ENCODE measurements around the gene SKIC8. TPM values are rescaled to one million over a fixed set of nuclear protein-coding genes. Genes with fewer than 3 reads are reported as not detected.
A peak's percentile ranks its signal among the peaks of the same experiment; 100 is the strongest.

Gene SKIC8
- total RNA-seq, 4 donors from 2014 or later = 9.0 to 51.4 (median 44.1) TPM

DNA sequence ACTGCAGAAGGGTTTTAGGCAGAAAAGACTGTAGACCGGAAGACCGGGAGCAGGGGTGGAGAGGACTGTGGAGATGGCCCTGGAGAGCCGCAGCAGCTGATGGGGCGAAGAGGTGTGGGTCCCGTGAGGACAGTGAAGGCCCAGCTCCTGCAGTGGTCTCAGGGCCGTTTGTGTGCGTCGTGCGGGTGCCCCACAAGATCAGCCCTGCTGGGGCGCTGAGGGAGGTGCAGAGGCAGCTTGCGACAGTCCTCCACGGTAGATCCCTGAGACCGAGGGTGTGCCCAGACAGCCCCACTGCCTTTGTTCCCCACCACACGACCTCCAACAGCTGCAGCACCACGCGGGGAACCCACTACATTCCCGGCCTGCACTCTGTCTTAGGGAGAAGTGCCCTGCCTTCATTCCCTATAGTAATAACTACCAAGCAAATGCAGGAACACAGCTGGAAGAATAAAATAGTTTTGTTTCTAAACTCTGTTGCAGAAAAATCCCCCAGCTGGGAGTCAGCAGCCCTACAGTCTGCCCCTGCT is 21.7 kb upstream of the SKIC8 start:
- intact Hi-C loops (cut with DNase I; ENCODE audit: low total_unique reads) = no loop called here
- H3K27ac ChIP-seq = no peak overlapping the region
- TF ChIP-seq, protein P1, sequence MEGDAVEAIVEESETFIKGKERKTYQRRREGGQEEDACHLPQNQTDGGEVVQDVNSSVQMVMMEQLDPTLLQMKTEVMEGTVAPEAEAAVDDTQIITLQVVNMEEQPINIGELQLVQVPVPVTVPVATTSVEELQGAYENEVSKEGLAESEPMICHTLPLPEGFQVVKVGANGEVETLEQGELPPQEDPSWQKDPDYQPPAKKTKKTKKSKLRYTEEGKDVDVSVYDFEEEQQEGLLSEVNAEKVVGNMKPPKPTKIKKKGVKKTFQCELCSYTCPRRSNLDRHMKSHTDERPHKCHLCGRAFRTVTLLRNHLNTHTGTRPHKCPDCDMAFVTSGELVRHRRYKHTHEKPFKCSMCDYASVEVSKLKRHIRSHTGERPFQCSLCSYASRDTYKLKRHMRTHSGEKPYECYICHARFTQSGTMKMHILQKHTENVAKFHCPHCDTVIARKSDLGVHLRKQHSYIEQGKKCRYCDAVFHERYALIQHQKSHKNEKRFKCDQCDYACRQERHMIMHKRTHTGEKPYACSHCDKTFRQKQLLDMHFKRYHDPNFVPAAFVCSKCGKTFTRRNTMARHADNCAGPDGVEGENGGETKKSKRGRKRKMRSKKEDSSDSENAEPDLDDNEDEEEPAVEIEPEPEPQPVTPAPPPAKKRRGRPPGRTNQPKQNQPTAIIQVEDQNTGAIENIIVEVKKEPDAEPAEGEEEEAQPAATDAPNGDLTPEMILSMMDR (IDR thresholded peaks at IDR 0.05) = no peak
- TF ChIP-seq EP300 (IDR thresholded peaks at IDR 0.05; ENCODE audit: low read depth) (no peak), POLR2AphosphoS5 (IDR thresholded peaks at IDR 0.05) (no peak), POLR2A (IDR thresholded peaks at IDR 0.05) (no peak)
- WGBS, 2 donors (ENCODE audit: low coverage in 1 of 2) = 80% methylated on average over 17 of the region's 17 CpGs; no CpG with 5 or more reads in 1 of the 2 donors
- in situ Hi-C loops (cut with MboI; ENCODE audit: low pct_ligation_motif_present in 1 of 4, low pct_unique_long_range_greater_than_20kb in 1 of 4, low sequenced_read_pairs in 3 of 4) = no loop called here
- peaks cover 0 to 12% (median 7%) of the 10 kb centered on the region in 4 donors for H3K4me1 ChIP-seq
- H3K4me3 ChIP-seq = no peak overlapping the region
- H3K9me3 ChIP-seq = no peaks in the 10 kb centered on the region
- H3K27me3 ChIP-seq = no peaks in the 10 kb centered on the region
- no peak for DNase-seq
- no peaks in the 10 kb centered on the region for H3K36me3 ChIP-seq

- WGBS, 2 donors (ENCODE audit: low coverage in 1 of 2) = 90% methylated on average over 5 of the region's 5 CpGs; no CpG with 5 or more reads in 1 of the 2 donors
- Histone ChIP-seq H3K9me3 (no peaks in the 10 kb centered on the region), H3K4me3 (no peak overlapping the region), H3K27ac (no peak overlapping the region), H3K4me1 (peaks cover 3 to 19% (median 10%) of the 10 kb centered on the region in 4 donors), H3K27me3 (no peaks in the 10 kb centered on the region), H3K36me3 (no peaks in the 10 kb centered on the region)
- TF ChIP-seq POLR2AphosphoS5 (IDR thresholded peaks at IDR 0.05) (no peak), POLR2A (IDR thresholded peaks at IDR 0.05) (no peak), EP300 (IDR thresholded peaks at IDR 0.05; ENCODE audit: low read depth) (no peak)
- TF ChIP-seq, protein P1 (IDR thresholded peaks at IDR 0.05) = no peak
- in situ Hi-C loops (cut with MboI; ENCODE audit: low pct_ligation_motif_present in 1 of 4, low pct_unique_long_range_greater_than_20kb in 1 of 4, low sequenced_read_pairs in 3 of 4) (no loop called here), intact Hi-C loops (cut with DNase I; ENCODE audit: low total_unique reads) (no loop called here)
- DNase-seq = no peak
Measured at GRCh38 chr15:78320183-78320582, 20.8 kb upstream of the SKIC8 start.

DNA sequence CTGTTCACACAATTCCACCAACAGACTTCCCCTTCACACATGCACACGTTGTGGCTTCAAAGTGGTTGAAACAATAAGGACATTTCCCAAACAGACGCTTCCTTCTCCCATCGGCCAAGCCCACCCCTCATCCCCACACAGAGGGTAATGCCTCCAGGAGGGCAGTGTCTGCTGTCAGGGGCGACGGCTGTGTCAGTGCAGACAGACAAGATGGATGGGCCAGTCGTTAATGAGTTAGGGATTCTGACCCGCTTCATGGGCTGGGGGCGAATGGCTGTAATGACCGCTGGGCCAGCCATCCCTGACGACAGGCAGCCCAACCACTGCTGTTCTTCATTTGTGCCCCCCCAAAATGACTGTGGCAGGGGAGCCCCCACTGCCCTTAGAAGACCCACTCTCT is 20.2 kb upstream of the SKIC8 start:
- H3K4me3 ChIP-seq = no peak overlapping the region
- intact Hi-C loops (cut with DNase I; ENCODE audit: low total_unique reads) (no loop called here), in situ Hi-C loops (cut with MboI; ENCODE audit: low pct_ligation_motif_present in 1 of 4, low pct_unique_long_range_greater_than_20kb in 1 of 4, low sequenced_read_pairs in 3 of 4) (loop anchor here (10.0 kb wide), 2 partner anchors 95 to 105 kb away; no protein-coding TSS in a partner anchor)
- WGBS, 2 donors (ENCODE audit: low coverage in 1 of 2) = 85% methylated on average over 10 of the region's 10 CpGs; no CpG with 5 or more reads in 1 of the 2 donors
- H3K4me1 ChIP-seq = peaks cover 3 to 19% (median 10%) of the 10 kb centered on the region in 4 donors
- H3K27ac ChIP-seq = no peak overlapping the region
- TF ChIP-seq POLR2A (IDR thresholded peaks at IDR 0.05) (no peak), EP300 (IDR thresholded peaks at IDR 0.05; ENCODE audit: low read depth) (no peak), POLR2AphosphoS5 (IDR thresholded peaks at IDR 0.05) (no peak)
- TF ChIP-seq, protein P1 (IDR thresholded peaks at IDR 0.05) = no peak
- H3K36me3 ChIP-seq = no peaks in the 10 kb centered on the region
- DNase-seq = no peak
- no peaks in the 10 kb centered on the region for H3K27me3 ChIP-seq
- no peaks in the 10 kb centered on the region for H3K9me3 ChIP-seq

DNA sequence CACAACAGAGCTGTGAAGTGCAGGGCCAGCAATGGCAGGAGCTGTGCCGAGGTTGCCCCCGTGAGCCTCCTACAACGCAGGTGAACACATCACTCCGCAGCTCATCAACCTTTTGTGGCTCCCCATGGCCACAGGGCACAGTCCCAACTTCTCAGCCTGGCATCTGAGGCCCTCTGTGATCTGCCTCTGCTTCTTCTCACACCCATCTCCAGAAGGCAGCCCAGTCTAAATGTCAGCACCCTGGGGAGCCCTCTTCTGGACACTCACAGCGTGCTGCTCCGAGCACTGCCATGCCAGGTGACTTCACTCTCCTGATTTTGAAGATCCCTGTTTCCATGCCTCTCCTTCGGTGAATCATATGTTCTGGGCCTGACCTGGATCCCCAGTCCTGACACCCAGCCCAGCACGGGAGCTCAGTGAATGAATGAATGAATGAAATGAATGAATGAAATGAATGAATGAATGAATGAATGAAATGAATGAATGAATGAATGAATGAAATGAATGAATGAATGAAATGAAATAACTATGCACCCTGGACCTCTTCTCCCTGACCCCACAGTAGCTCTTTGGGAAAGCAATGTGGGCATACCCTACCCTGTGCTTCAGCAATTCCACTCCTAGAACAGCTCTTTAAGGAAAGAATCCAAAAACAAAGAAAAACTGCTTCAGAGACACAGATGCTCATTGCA is 17.9 kb upstream of the SKIC8 start:
- no peaks in the 10 kb centered on the region for H3K36me3 ChIP-seq
- no peaks in the 10 kb centered on the region for H3K27me3 ChIP-seq
- DNase-seq = peak; percentile 56
- intact Hi-C loops (cut with DNase I; ENCODE audit: low total_unique reads) (no loop called here), in situ Hi-C loops (cut with MboI; ENCODE audit: low pct_ligation_motif_present in 1 of 4, low pct_unique_long_range_greater_than_20kb in 1 of 4, low sequenced_read_pairs in 3 of 4) (loop anchor here (10.0 kb wide), 2 partner anchors 98 to 108 kb away; no protein-coding TSS in a partner anchor)
- peaks cover 3 to 19% (median 10%) of the 10 kb centered on the region in 4 donors for H3K4me1 ChIP-seq
- H3K27ac ChIP-seq = peak overlapping the region; percentile 76 to 86 (median 77)
- no peak for TF ChIP-seq POLR2A (IDR thresholded peaks at IDR 0.05)
- TF ChIP-seq, protein P1 (IDR thresholded peaks at IDR 0.05) = peak in 4 of 5 experiments; percentile 14 to 39 (median 24)
- no peaks in the 10 kb centered on the region for H3K9me3 ChIP-seq
- no peak overlapping the region for H3K4me3 ChIP-seq
- WGBS, 2 donors (ENCODE audit: low coverage in 1 of 2) = 65 to 83% methylated on average over 2 to 8 of the region's 8 CpGs
